ENCODE measurements around the gene USP3. TPM values are rescaled to one million over a fixed set of nuclear protein-coding genes. Genes with fewer than 3 reads are reported as not detected.

The USP3 gene
- total RNA-seq, 2 experiments from 2014 or later = 37.3 to 42.2 TPM

DNA sequence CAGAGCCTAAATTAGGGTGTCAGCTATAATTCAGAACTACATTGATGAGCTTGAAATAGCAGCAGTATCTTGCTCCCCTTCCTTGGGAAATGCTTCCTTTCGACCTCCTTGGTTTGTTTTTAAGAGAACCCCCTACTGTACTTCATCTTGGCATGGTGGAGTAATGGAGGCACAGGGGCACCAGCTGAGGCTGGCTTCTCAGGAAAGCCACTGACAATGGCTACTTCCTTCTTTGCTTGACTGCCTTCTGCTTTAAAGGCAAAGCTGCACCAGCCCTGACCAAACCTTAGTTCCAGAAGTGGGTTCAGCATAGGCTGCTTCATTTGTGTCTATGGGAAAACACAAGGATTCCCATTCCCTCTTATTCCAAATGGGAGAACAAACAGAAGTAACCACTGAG lies 91.3 kb downstream of the USP3 start:
- ChIA-PET CTCF (interaction anchor here (0.8 kb wide), 1 partner anchor 19 kb away, joined by 3 read pairs; no protein-coding TSS in a partner anchor), POLR2A (no interaction called here)

DNA sequence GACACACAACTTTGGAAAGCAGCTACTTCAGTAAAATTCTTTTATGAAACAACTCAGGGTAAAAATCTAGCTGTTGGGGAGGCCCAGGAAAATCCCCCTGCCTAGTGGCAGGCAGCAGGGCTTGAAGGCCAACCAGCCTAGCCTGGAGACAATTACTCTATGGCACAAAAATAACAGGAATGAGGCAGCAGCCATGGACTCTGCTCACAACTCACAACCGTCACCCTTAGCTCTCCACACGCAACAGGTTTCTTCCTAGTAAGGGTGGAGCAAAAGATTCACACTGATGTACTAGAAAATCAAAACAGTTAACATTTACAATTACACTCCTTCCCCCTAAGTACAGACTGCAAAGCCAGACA lies 92.3 kb downstream of the USP3 start:
- ChIA-PET POLR2A (no interaction called here), CTCF (interaction anchor here (0.6 to 0.8 kb wide), 2 partner anchors 92 to 131 kb away, joined by 3 read pairs; partner anchors contain the start of gene USP3)

DNA sequence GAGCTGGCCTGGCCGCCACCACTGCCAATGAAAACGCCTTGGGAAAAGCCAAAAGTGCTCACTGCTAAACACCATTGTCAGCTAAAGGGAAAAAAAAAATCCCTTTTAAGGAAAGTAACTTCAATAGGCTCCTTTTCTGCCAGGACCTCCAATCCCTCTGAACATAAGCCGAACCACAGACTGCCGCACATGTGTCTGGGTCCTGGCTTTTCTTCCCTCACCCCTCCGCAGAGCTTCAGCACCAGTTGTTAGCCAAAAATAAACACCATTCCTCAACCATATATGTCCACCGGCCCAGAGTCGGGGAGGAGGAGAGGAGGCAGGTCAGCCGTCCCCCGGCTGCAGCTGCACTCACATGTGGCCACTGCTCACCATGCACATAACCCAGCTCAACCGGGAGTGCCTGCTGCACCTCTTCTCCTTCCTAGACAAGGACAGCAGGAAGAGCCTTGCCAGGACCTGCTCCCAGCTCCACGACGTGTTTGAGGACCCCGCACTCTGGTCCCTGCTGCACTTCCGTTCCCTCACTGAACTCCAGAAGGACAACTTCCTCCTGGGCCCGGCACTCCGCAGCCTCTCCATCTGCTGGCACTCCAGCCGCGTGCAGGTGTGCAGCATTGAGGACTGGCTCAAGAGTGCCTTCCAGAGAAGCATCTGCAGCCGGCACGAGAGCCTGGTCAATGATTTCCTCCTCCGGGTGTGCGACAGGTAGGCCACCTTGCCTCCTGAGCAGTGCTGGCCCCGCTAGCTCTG lies 92.8 kb downstream of the USP3 start, which contains the start of gene FBXL22:
FBXL22 (plus strand) TSS at position 350 of the 753 bp plus-strand sequence; CDS start at position 356, 6 bp downstream.
- ChIA-PET CTCF (interaction anchor here (0.6 to 1.3 kb wide), 3 partner anchors 9 to 132 kb away, joined by 3 to 4 read pairs (median 3); partner anchors contain the start of gene USP3), POLR2A (no interaction called here)

DNA sequence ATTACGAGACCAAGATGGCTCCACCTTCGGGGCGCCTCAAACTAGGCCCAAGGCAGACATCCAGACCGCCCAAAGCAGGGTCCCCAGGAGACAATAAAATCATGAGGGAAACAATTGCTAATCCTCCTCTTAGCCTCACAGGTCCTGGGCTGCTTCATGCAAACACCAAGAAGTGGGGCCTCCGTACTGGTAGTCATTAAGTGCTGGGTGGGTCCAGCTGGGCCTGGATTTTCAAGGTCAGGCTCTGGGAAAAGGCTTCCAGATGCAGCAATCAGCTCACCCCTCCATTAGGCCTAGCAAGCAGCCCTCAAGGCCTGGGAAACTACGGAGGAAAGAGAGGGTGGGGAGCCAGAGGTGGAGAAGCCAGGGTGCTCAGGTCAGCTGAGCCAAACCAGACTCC lies 93.4 kb downstream of the USP3 start:
- ChIA-PET CTCF (interaction anchor here (1.2 to 1.3 kb wide), 2 partner anchors 9 to 111 kb away, joined by 4 to 6 read pairs; no protein-coding TSS in a partner anchor), POLR2A (no interaction called here)

DNA sequence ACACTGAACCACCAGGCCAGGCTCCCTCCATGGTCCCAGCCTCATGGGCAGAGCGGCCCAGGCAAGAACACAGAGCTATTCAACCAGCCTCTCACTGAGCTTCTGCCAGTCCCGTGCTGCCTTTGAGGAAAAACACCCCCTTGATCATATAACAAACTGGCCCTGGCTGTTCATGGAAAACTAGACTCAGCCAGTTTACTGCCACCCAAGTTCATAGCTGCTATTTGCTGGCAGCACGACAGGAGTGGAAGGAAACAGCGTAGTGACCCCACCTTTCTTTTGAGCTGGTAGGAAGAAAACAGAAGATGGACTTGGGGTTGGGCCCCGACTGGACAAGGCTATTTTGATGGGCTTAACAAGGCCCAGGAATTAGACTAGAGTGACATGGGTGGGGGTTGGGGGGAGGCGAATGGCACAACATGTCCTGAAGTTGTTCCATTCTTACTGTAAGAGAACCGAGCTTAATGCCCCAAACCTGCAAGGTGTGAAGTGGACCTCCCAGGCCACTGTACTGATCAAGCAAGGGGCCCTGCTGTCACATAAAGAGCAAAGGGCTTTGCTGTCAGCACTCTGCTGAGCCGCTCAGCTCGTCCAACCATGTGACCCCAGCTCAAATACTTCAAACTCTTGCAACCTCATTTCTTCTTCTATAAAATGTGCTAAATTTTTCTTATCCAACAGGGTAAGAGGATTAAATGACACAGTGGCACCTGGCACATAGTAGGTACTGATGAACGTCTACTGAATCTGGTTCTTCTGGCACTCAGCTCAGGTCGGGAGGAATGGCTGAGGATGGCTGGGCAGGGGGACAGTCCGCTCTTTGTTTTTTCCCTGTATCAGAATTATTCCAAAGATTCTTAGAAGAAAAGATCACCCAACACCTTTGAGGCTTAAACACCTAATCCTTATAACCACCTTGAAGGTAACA lies 94.3 kb downstream of the USP3 start:
- ChIA-PET POLR2A (interaction anchor here (0.9 to 3.3 kb wide), 2 partner anchors 94 to 494 kb away, joined by 3 to 18 read pairs; partner anchors contain the start of gene USP3), CTCF (interaction anchor here (0.9 to 3.7 kb wide), 7 partner anchors 10 to 132 kb away, joined by 3 to 20 read pairs (median 4); partner anchors contain the start of gene USP3)

DNA sequence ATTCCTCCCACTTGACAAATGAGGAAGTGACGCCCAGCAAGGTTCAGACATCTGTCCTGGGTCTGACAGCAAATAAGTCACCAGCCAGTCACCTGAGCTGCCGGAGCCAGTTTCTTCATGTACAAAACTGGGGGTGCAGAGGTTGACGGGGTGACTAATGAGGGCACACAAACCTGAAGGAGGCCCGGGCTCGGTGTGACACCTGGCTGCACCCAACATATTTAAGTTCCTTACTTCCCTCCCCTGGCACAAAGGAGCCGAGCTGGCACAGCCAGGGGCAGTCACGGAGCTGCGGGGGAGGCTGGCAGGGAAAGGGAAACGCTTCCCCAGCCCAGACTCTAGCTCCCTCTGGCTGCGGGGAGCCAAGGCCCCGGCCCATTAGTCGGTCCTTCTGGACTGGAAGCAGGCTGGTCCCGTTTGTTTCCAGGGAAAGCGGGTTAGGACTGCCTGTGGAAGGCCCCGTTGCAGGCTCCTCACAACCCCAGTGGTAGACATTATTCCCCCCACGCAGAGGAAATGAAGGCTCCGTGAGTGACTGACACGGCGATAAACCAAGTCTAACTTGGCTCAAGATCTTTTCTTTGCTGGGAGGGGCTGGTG lies 95.1 kb downstream of the USP3 start:
- ChIA-PET CTCF (interaction anchor here (0.7 to 3.7 kb wide), 10 partner anchors 10 to 468 kb away, joined by 3 to 20 read pairs (median 5); no protein-coding TSS in a partner anchor), POLR2A (interaction anchor here (0.6 to 3.3 kb wide), 4 partner anchors 95 to 1295 kb away, joined by 3 to 18 read pairs (median 3); partner anchors contain the start of gene USP3)

DNA sequence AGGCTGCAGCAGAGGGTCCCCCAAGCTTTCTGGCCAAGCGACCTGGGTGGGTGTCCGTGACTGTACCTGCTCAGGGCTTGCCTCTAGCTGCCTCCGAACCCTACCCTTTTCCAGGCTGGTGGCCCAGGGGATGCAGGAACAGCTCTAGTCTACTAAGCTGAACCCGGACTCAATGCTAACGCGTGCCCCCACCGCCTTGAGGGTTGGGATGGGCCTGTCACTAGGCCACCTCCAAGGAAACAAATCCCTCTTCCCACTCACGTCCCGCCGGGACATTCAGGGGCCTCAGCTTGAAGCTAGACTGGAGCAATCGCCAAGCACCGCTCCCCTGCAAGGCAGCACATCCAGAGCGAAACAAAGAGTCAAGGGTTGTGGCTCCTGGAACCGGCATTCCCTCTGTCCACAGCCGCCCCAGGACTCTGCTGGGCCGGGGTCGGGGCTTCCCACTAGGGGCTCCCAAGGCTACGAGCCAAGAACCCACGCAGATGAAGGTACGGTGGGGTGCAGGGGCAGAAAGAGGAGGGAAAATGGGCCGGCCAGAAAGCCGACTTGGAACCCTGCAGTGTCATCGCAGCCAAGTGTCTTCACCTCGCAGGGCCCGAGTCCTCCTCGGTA lies 95.7 kb downstream of the USP3 start:
- POLR2A ChIA-PET = interaction anchor here (0.6 to 3.3 kb wide), 6 partner anchors 35 to 1687 kb away, joined by 3 to 18 read pairs (median 3); partner anchors contain the start of genes PARP16 and USP3
- CTCF ChIA-PET = interaction anchor here (0.7 to 3.7 kb wide), 8 partner anchors 10 to 468 kb away, joined by 3 to 20 read pairs (median 5); no protein-coding TSS in a partner anchor

DNA sequence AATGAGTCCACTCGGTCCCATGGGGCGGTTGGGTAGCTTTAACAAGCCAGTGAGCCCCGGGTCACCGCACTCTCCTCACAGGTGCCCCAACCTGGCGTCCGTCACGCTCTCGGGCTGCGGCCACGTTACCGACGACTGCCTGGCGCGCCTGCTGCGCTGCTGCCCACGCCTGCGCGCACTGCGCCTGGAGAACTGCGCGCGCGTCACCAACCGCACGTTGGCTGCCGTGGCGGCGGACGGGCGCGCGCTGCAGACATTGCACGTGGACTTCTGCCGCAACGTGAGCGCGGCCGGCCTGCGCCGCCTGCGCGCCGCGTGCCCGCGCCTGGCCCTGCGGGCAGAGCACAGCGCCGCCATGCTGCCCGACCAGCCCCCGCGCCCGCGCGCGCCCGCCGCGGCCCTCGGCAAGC lies 96.2 kb downstream of the USP3 start:
- CTCF ChIA-PET = interaction anchor here (0.7 to 3.7 kb wide), 8 partner anchors 9 to 467 kb away, joined by 3 to 20 read pairs (median 5); no protein-coding TSS in a partner anchor
- POLR2A ChIA-PET = interaction anchor here (0.7 to 3.3 kb wide), 4 partner anchors 35 to 1686 kb away, joined by 3 to 18 read pairs (median 4); partner anchors contain the start of genes PARP16 and USP3

DNA sequence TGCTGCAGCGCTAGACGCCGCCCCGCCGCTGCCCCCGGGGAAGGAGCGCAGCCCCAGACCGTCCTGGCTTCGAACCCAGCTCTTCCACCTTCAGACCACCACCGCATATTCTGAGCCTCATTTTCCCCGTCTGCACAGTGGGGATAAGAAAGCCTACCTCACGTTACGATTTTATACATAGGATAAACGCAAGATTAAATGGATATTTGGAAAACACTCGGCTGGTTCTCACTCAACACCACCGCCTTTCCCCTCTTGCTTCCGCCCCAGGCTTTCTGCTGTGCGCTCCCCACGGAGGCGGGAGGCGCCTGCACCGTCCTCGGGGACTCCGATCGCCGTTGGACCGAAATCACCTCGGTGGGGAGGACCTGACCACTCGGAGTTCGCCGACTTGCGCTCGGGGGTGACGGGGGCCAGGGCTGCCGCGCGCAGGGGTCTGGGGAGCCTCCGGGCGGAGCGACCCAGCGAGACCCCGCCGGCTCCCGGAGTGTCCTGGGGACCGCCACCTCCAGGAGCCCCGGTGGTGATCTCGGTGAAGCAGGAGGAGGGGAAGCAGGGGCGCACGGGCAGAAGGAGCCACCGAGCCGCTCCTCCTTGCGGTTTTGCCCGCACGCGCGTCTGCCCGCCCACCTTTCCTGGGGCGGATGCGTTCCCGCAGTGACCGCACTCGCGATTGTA lies 96.8 kb downstream of the USP3 start:
- CTCF ChIA-PET = interaction anchor here (0.5 to 3.7 kb wide), 7 partner anchors 9 to 467 kb away, joined by 3 to 20 read pairs (median 5); no protein-coding TSS in a partner anchor
- POLR2A ChIA-PET = interaction anchor here (0.7 to 3.3 kb wide), 6 partner anchors 8 to 122 kb away, joined by 3 to 18 read pairs (median 3); partner anchors contain the start of gene USP3

DNA sequence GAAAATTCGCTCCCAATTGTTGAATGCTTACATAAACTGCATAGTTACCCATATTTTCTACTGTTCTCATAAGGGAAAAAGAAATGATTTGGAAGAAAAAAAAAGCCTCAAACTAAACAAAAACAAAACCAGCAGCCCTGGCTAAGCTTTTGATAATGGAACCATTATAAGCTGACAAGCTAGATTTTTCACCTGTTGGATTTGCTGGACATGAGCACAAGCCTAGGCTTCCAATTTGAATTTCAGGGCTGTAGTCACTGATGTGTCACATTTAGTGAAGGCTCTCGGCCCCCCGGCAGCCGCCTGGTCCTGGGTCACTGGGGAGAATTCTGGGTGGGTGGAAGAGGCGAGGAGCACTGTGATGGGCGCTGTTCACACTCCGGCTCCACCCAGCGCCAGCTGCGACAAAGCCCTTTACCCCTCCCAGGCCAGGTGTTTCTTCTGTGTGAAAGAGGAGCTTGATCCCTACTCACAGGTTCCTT lies 97.4 kb downstream of the USP3 start:
- POLR2A ChIA-PET = interaction anchor here (0.7 to 1.0 kb wide), 3 partner anchors 8 to 122 kb away, joined by 3 read pairs; no protein-coding TSS in a partner anchor
- CTCF ChIA-PET = interaction anchor here (0.5 to 3.7 kb wide), 4 partner anchors 8 to 399 kb away, joined by 3 to 20 read pairs (median 4); no protein-coding TSS in a partner anchor

DNA sequence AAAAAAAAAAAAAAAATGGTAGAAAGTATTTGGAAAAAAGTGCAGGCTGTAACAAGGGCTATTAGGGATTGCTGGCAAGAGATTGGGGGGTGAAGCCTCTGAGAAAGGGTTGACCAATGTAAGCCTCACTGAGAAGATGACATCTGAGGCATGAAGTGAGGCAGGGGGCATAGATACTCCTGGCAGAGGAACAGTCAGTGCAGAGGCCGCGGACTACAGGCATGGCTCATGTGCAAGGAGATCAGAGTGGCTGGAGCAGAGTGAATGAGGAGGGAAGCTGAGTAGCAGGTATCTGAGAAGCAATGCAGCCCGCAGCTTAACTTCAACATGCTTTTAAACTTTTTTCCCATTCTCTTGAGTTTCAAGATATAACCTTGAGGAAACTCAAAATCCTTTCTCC lies 98.2 kb downstream of the USP3 start:
- POLR2A ChIA-PET = interaction anchor here (0.6 kb wide), 1 partner anchor 334 kb away, joined by 5 read pairs; no protein-coding TSS in a partner anchor
- CTCF ChIA-PET = interaction anchor here (0.9 to 1.2 kb wide), 2 partner anchors 28 to 136 kb away, joined by 3 to 4 read pairs; no protein-coding TSS in a partner anchor

DNA sequence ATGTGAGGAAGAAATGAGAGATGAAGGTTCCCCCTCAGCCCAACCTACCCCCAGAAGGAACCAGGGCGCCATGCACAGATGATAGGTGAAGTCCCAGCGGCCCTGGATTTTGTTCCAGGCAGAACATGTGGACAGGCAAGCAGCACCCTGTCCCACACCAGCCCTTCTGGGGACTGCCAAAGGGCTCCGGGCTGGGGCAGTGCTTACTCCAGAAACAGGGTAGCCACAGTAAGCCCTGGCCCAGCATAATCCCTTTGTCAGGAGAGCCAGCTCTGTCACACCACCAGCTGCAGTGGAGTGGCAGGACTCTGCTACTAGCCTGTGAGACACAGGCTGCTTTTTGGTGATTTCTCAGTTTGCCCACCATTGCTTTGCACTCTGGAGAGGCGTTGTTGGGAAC lies 99.1 kb downstream of the USP3 start:
- ChIA-PET POLR2A (interaction anchor here (0.8 kb wide), 1 partner anchor 409 kb away, joined by 3 read pairs; no protein-coding TSS in a partner anchor), CTCF (interaction anchor here (2.4 kb wide), 1 partner anchor 137 kb away, joined by 9 read pairs; no protein-coding TSS in a partner anchor)

DNA sequence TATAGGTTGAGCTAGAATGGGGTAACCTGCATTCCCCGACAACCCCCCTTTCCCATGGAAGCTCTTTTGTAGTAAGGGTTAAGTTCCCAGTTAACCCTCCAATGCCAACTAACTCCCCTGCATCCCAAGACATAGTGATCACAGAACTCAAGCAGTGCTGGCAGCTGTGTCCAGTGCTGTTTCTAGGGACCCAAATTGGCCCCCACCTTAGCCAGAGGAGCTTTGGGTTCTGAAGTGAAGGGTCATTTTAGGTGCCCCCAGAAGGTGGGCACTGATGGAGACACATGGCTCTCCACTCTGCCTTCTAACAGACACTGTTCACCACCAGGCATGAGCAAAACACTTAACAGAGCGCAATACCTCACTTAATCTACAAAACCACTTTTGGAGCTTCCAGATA lies 99.9 kb downstream of the USP3 start:
- CTCF ChIA-PET = interaction anchor here (2.4 kb wide), 1 partner anchor 138 kb away, joined by 9 read pairs; no protein-coding TSS in a partner anchor
- POLR2A ChIA-PET = interaction anchor here (0.8 kb wide), 1 partner anchor 410 kb away, joined by 3 read pairs; no protein-coding TSS in a partner anchor

DNA sequence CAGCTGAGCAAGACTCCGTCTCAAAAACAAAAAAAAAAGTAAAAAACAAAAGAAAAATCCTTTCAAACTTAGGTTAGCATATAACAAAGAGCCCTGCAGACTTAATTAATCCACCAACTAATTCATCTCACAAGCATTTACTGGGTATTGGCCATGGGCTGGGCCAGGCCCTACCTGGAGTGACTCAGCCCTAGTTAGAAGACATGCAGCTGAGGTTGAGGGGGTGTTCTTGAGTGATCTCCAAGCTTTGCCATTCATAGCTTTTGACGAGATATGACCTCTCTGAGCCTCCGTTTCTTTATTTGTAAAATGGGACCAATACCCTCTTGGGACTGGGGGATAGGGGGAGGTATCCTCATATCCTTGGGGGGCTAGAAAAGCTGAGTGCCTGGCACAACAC lies 100.6 kb downstream of the USP3 start:
- CTCF ChIA-PET = interaction anchor here (2.4 kb wide), 1 partner anchor 138 kb away, joined by 9 read pairs; no protein-coding TSS in a partner anchor
- POLR2A ChIA-PET = no interaction called here

DNA sequence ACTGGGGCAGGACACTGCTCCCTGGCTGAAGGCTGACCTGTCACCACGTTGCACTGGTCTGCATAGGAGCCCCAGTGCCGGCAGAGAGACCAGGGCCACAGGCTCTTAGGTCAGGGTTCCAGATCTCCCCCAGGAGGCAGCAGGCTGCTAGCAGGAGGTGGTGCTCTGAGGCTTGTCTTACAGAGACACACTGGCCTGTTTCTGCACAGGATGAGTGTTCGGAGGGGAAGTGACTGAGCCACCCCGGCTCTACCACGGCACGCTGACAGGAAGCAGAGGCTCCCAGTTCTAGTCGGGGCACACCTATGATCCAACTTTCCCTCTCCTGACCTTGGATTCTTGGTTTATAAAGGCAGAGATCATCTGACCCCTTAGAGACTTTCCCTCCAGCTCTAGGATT lies 101.4 kb downstream of the USP3 start:
- CTCF ChIA-PET = interaction anchor here (1.1 to 2.4 kb wide), 2 partner anchors 139 to 406 kb away, joined by 3 to 9 read pairs; no protein-coding TSS in a partner anchor
- POLR2A ChIA-PET = no interaction called here

DNA sequence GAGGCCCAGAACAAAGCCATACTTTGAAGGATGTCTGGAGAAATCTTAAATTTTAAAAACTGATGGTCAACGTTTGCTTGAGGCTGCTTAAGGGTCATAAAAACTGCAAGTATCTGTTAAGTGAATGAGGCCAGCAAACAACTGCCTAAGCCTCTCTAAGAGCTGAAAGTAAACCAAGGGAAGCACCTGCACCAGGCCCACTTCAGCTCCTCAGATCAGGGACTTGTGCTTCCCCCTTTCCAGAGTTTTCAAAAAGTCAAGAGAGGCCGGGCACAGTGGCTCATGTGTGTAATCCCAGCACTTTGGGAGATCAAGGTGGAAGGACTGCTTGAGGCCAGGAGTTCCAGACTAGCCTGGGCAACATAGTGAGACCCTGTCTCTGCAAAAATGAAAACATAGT lies 101.9 kb downstream of the USP3 start:
- POLR2A ChIA-PET = no interaction called here
- CTCF ChIA-PET = interaction anchor here (0.5 to 1.1 kb wide), 2 partner anchors 406 to 458 kb away, joined by 3 read pairs; no protein-coding TSS in a partner anchor

DNA sequence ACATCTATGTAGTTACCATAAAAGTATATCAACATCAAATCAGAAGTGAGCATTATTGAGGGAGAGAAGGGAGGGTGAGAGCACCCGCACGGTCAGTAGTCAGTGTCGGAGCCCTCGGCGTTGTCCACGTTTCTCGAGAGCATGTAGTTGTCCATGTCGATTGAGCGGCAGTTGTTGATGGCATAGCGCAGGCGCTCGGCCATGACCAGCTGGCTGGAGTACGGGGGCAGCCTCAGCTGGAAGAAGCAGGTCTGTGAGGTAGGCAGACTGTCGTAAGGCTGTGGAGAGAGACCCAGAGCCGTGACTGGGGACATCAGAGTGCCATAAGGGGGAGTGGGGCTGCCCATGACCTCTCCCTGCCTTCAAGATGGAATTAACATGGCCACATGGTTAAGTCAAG lies 104.6 kb downstream of the USP3 start:
- ChIA-PET CTCF (interaction anchor here (1.1 to 2.2 kb wide), 7 partner anchors 9 to 485 kb away, joined by 3 to 20 read pairs (median 3); partner anchors contain the start of gene CIAO2A), POLR2A (no interaction called here)
